SK-N-MC (cell line): ENCODE data around the gene TMCO6.
"Not testable (repeated sequence)": the region's sequence is repeated elsewhere in the genome, so short reads cannot be mapped to it uniquely, and the experiment has no call there.

Source experiments
- EZH2 ChIP-seq: fragments of 200-600 bp; sonication (generic); IDR thresholded peaks from one replicate; pipeline ENCODE4 v1.6.1; 2017; ENCODE audit warnings: antibody characterized with exemption
- FOXP2 ChIP-seq: optimal IDR thresholded peaks from 2 replicates; pipeline ENCODE3; 2011; ENCODE audit warnings: mild to moderate bottlenecking, moderate library complexity; ENCODE audit not compliant: insufficient read depth; ENCODE audit errors: extremely low read length, control extremely low read depth
- POLR2AphosphoS5 ChIP-seq: IDR thresholded peaks from 2 replicates; pipeline ENCODE4 v1.6.1; 2012; ENCODE audit warnings: mild to moderate bottlenecking, low read depth, low read length, borderline replicate concordance

- not testable (repeated sequence) for TF ChIP-seq EZH2, POLR2AphosphoS5, FOXP2
Measured at GRCh38 chr5:140593070-140593469, 46.2 kb upstream of the TMCO6 start.
